CD4-positive, alpha-beta memory T cell (primary cell): Measurements from ENCODE around the gene OGFR. TPM values are rescaled to one million over a fixed set of nuclear protein-coding genes. Genes with fewer than 3 reads are reported as not detected.

Source experiments
- CTCF ChIA-PET: fragments of 350-600 bp; sonication (Branson Sonifier 250); formaldehyde crosslinking; loops from one replicate; lab custom pipeline; 2021; ENCODE audit warnings: inconsistent platforms; ENCODE audit not compliant: partially characterized antibody; lab: Charles Lee
- POLR2A ChIA-PET: fragments of 350-600 bp; sonication (Branson Sonifier 250); formaldehyde crosslinking; loops from one replicate; lab custom pipeline; 2021; ENCODE audit not compliant: partially characterized antibody; lab: Charles Lee
- DNase-seq, 5 donors: peaks; one replicate each; pipeline versions ENCODE4 v3.0.0 to v3.0.0-alpha.2; 2020 to 2022; ENCODE audit warnings: mixed read lengths in 1 of 5
- H3K27ac ChIP-seq: one replicate; pipeline ENCODE4 v1.7.0; 2013; ENCODE audit warnings: low read depth, low read length
- H3K27me3 ChIP-seq: 2 replicates; pipeline ENCODE4 v1.7.0; 2013; ENCODE audit warnings: mild to moderate bottlenecking, low read length, moderate library complexity; ENCODE audit not compliant: insufficient read depth
- H3K36me3 ChIP-seq: 2 replicates; pipeline ENCODE4 v1.7.0; 2013; ENCODE audit warnings: mild to moderate bottlenecking, low read length, moderate library complexity; ENCODE audit not compliant: insufficient read depth
- H3K4me1 ChIP-seq: 2 replicates; pipeline ENCODE4 v1.7.0; 2013; ENCODE audit warnings: mild to moderate bottlenecking, low read length, moderate library complexity; ENCODE audit not compliant: insufficient read depth
- H3K4me3 ChIP-seq, 2 donors: one replicate each; pipeline ENCODE4 v1.7.0; 2013; ENCODE audit warnings: low read length in 2 of 2, mild to moderate bottlenecking in 1 of 2
- H3K9me3 ChIP-seq, 2 donors: one replicate each; pipeline ENCODE4 v1.7.0; 2013; ENCODE audit warnings: low read length in 2 of 2, control low read depth in 1 of 2; ENCODE audit not compliant: control insufficient read depth in 1 of 2
- H3K27ac Mint-ChIP-seq, 7 donors: one replicate each; pipeline ENCODE4 v1.8.0; 2020 to 2021; ENCODE audit warnings: mixed read lengths in 7 of 7, mild to moderate bottlenecking in 6 of 7, inconsistent platforms in 3 of 7, moderate library complexity in 3 of 7
- H3K27me3 Mint-ChIP-seq, 2 donors: one replicate each; pipeline ENCODE4 v1.8.0; 2020 to 2021; ENCODE audit warnings: mixed read lengths in 2 of 2
- H3K36me3 Mint-ChIP-seq, 2 donors: one replicate each; pipeline ENCODE4 v1.8.0; 2020 to 2021; ENCODE audit warnings: mixed read lengths in 2 of 2, inconsistent platforms in 1 of 2, mild to moderate bottlenecking in 1 of 2
- H3K4me1 Mint-ChIP-seq, 4 donors: one replicate each; pipeline ENCODE4 v1.8.0; 2020 to 2021; ENCODE audit warnings: mixed read lengths in 4 of 4, mild to moderate bottlenecking in 1 of 4
- H3K4me3 Mint-ChIP-seq, 8 donors: one replicate each; pipeline ENCODE4 v1.8.0; 2020 to 2021; ENCODE audit warnings: mixed read lengths in 8 of 8, mild to moderate bottlenecking in 7 of 8, moderate library complexity in 6 of 8, inconsistent platforms in 3 of 8
- H3K9me3 Mint-ChIP-seq, 8 donors: one replicate each; pipeline ENCODE4 v1.8.0; 2020 to 2021; ENCODE audit warnings: mixed read lengths in 8 of 8, mild to moderate bottlenecking in 5 of 8, inconsistent platforms in 3 of 8, moderate library complexity in 1 of 8
- intact Hi-C: fragments of 100-400 bp; cut with micrococcal nuclease; formaldehyde crosslinking; loops from one replicate; pipeline ENCODE4 v1.15.1; 2023
- polyA plus RNA-seq, 2 donors: library from polyadenylated mRNA; unstranded; fragments of 300-500 nt; fragmentation: Illumina TruSeq; gene quantifications; one replicate each; pipeline ENCODE4 v1.2.3, GENCODE V29; 2021
- total RNA-seq, 2 experiments: library from RNA; stranded (reverse); gene quantifications; one replicate each; pipeline ENCODE4 v1.2.3, GENCODE V29; 2021

Gene OGFR
- total and polyA plus RNA-seq, 4 experiments from 2014 or later, result 13.8 to 75.9 (median 69.4) TPM

DNA sequence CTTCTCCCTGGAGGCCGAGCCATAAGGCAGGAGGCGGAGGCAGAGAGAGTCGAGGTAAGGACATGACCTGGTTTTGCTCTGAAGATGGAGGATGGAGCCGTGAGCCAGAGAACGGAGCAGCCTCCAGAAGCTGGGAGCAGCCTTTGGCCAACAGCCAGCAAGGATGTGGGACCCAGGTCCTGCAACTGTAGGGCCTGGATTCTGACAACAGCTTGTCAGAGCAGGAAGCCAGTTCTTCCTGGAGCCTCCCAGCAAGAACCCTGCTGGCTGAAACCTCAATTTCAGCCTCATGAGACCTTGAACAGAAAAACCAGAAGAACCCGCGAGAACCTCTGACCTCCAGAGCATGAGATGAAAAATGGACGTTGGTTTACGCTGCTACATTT lies 21.7 kb upstream of the OGFR start:
- peaks cover 0 to 14% (median 9%) of the 10 kb centered on the region in 4 donors for H3K4me1 Mint-ChIP-seq
- H3K36me3 Mint-ChIP-seq, result no peaks in the 10 kb centered on the region
- no peak overlapping the region for H3K4me3 Mint-ChIP-seq
- H3K4me3 ChIP-seq, result no peak overlapping the region
- H3K36me3 ChIP-seq, result no peaks in the 10 kb centered on the region
- no peak overlapping the region for H3K27ac ChIP-seq
- peak in 1 of 5 donors; percentile 5 for DNase-seq
- no peaks in the 10 kb centered on the region for H3K27me3 Mint-ChIP-seq
- peak overlapping the region in 1 of 7 donors; percentile 17 for H3K27ac Mint-ChIP-seq
- no peaks in the 10 kb centered on the region for H3K4me1 ChIP-seq
- CTCF ChIA-PET, result interaction anchor here (0.8 kb wide), 1 partner anchor 8 kb away, joined by 4 read pairs; no protein-coding TSS in a partner anchor
- H3K9me3 ChIP-seq, result no peaks in the 10 kb centered on the region
- H3K27me3 ChIP-seq, result no peaks in the 10 kb centered on the region
- POLR2A ChIA-PET, result interaction anchor here (1.7 kb wide), 1 partner anchor 12 kb away, joined by 8 read pairs; no protein-coding TSS in a partner anchor
- H3K9me3 Mint-ChIP-seq, result no peaks in the 10 kb centered on the region
- intact Hi-C loops, result no loop called here

DNA sequence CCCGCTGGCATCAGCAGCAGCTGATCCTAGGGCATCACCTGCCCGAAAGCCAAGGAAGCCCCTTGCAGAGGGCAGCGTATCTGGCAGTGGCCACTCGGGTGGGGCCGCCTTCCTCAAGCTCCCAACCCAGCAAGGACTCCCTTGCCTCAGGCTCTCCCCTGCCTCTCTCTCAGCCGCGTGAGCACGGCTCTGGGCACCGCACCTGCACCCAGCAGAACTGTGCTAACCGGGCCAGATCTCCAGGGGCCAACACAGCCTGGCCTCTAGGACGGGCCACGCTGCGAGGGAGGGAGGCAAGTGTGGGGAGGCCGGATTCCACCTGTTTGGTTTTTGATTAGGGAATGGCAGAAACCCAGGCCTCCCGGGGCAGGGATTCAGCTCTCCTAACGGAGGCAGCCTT lies 20.1 kb upstream of the OGFR start:
- Histone ChIP-seq H3K9me3 (no peaks in the 10 kb centered on the region), H3K4me1 (no peaks in the 10 kb centered on the region), H3K4me3 (no peak overlapping the region), H3K36me3 (no peaks in the 10 kb centered on the region), H3K27ac (no peak overlapping the region), H3K27me3 (no peaks in the 10 kb centered on the region)
- intact Hi-C loops, result no loop called here
- Mint-ChIP-seq H3K36me3 (no peaks in the 10 kb centered on the region), H3K27me3 (no peaks in the 10 kb centered on the region), H3K4me1 (peaks cover 0 to 5% (median 4%) of the 10 kb centered on the region in 4 donors), H3K9me3 (no peaks in the 10 kb centered on the region), H3K4me3 (no peak overlapping the region), H3K27ac (no peak overlapping the region)
- CTCF ChIA-PET, result no interaction called here
- POLR2A ChIA-PET, result no interaction called here
- DNase-seq, result peak in 1 of 5 donors; percentile 20

DNA sequence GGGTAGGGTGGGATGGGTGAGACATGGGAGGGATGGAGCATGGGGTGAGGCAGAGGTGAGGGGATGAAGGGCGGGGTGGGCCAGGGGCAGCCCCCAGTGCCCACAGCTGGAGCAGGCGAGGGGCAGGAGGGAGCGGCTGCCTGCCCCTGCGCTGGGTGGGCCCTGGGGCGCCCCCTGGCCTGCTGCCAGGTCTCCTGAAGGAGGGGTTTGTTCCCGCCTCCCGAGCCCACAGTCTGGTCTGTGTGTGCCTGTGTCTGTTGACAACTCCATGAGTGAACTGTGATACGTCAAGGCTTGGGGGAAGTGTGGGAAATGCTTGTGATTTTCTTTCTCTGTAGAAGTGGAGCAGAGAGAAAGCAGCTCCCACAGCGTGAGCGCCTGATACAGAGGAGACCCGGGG lies 19.2 kb upstream of the OGFR start:
- POLR2A ChIA-PET, result interaction anchor here (1.3 kb wide), 1 partner anchor 9 kb away, joined by 4 read pairs; no protein-coding TSS in a partner anchor
- no peaks in the 10 kb centered on the region for H3K9me3 Mint-ChIP-seq
- DNase-seq, result peak in 1 of 5 donors; percentile 12
- CTCF ChIA-PET, result no interaction called here
- H3K36me3 Mint-ChIP-seq, result no peaks in the 10 kb centered on the region
- Histone ChIP-seq H3K9me3 (no peaks in the 10 kb centered on the region), H3K4me1 (no peaks in the 10 kb centered on the region), H3K4me3 (no peak overlapping the region), H3K36me3 (no peaks in the 10 kb centered on the region), H3K27me3 (no peaks in the 10 kb centered on the region), H3K27ac (no peak overlapping the region)
- H3K4me1 Mint-ChIP-seq, result peaks cover 0 to 5% (median 4%) of the 10 kb centered on the region in 4 donors
- intact Hi-C loops, result no loop called here
- no peak overlapping the region for H3K4me3 Mint-ChIP-seq
- peak overlapping the region in 1 of 7 donors; percentile 36 for H3K27ac Mint-ChIP-seq
- no peaks in the 10 kb centered on the region for H3K27me3 Mint-ChIP-seq

DNA sequence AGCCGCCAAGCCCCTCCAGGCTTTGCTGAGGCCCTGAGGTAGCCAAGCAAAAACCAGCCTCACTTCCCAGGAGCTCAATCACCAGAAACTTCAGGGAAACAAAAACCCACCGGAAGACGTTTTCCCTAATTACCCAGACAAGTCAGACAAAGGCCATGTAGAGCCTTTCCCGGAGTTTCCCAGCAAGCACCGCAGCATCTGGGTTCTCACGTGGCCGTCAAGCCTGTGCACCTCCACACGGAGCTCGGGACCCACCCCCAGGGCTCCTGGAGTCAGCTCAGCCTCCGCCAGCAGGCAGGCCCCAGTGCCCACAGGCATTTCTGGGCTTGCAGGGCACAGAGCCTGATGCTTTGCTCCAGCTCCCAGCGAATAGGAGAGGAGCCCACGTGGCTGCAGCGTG lies 18.5 kb upstream of the OGFR start:
- no peaks in the 10 kb centered on the region for H3K36me3 ChIP-seq
- no peak overlapping the region for H3K27ac ChIP-seq
- H3K4me1 ChIP-seq, result peaks cover under 1% of the 10 kb centered on the region
- H3K4me3 ChIP-seq, result no peak overlapping the region
- Mint-ChIP-seq H3K27ac (no peak overlapping the region), H3K4me1 (peaks cover 0 to 5% (median 5%) of the 10 kb centered on the region in 4 donors), H3K27me3 (no peaks in the 10 kb centered on the region), H3K9me3 (no peaks in the 10 kb centered on the region), H3K36me3 (no peaks in the 10 kb centered on the region), H3K4me3 (no peak overlapping the region)
- intact Hi-C loops, result no loop called here
- CTCF ChIA-PET, result no interaction called here
- DNase-seq, result peak in 1 of 5 donors; percentile 1
- H3K9me3 ChIP-seq, result no peaks in the 10 kb centered on the region
- no peaks in the 10 kb centered on the region for H3K27me3 ChIP-seq
- POLR2A ChIA-PET, result interaction anchor here (1.2 to 1.3 kb wide), 2 partner anchors 8 to 45 kb away, joined by 3 to 4 read pairs; no protein-coding TSS in a partner anchor

DNA sequence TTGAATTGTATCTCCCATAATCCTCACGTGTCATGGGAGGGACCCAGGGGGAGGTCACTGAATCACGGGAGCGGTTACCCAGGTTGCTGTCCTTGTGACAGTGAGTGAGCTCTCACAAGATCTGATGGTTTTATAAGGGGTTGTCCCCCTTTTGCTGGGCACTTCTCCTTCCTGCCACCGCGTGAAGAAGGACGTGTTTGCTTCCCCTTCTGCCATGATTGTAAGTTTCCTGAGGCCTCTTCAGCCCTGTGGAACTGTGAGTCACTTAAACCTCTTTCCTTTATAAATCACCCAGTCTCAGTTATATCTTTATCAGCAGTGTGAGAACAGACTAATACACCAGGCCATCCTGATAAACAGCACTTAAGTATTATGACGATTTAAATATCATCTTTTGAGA lies 17.3 kb upstream of the OGFR start:
- DNase-seq, result no peak
- intact Hi-C loops, result no loop called here
- Mint-ChIP-seq H3K4me3 (no peak overlapping the region), H3K27ac (peak overlapping the region in 1 of 7 donors; percentile 69), H3K4me1 (peaks cover 0 to 13% (median 10%) of the 10 kb centered on the region in 4 donors), H3K36me3 (no peaks in the 10 kb centered on the region), H3K27me3 (no peaks in the 10 kb centered on the region), H3K9me3 (no peaks in the 10 kb centered on the region)
- Histone ChIP-seq H3K27ac (no peak overlapping the region), H3K4me1 (peaks cover 6% of the 10 kb centered on the region), H3K27me3 (no peaks in the 10 kb centered on the region), H3K9me3 (no peaks in the 10 kb centered on the region), H3K4me3 (no peak overlapping the region), H3K36me3 (no peaks in the 10 kb centered on the region)
- ChIA-PET POLR2A (no interaction called here), CTCF (interaction anchor here (1.8 kb wide), 1 partner anchor 21 kb away, joined by 8 read pairs; no protein-coding TSS in a partner anchor)

DNA sequence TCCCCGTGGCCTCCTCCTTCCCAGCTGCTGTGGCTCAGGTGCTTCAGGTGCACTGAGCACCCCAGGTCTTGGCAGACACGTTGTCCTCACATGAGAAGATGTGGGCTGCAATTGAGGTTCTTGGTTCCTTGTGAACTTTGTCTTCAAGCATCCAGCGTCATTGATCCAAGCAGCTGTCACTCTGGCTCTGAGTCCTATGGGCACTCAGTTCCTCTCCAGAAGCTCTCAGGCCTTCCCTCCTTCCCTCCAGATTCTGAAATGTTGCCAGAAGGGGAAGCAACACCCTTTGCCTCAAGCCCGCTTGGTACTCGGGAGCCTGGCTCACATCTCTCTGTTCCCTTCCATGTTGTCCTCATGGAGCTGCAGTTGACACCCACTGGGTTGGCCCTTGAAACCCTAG lies 16.8 kb upstream of the OGFR start:
- ChIA-PET POLR2A (interaction anchor here (2.2 kb wide), 1 partner anchor 47 kb away, joined by 8 read pairs; no protein-coding TSS in a partner anchor), CTCF (interaction anchor here (1.3 to 1.8 kb wide), 2 partner anchors 20 to 118 kb away, joined by 4 to 8 read pairs; no protein-coding TSS in a partner anchor)
- peak overlapping the region in 3 of 7 donors; percentile 53 to 68 (median 58) for H3K27ac Mint-ChIP-seq
- H3K9me3 Mint-ChIP-seq, result no peaks in the 10 kb centered on the region
- no peak for DNase-seq
- no peaks in the 10 kb centered on the region for H3K9me3 ChIP-seq
- no peak overlapping the region for H3K27ac ChIP-seq
- intact Hi-C loops, result no loop called here
- H3K36me3 Mint-ChIP-seq, result no peaks in the 10 kb centered on the region
- no peak overlapping the region for H3K4me3 ChIP-seq
- H3K4me1 Mint-ChIP-seq, result peaks cover 0 to 14% (median 7%) of the 10 kb centered on the region in 4 donors
- H3K36me3 ChIP-seq, result no peaks in the 10 kb centered on the region
- no peak overlapping the region for H3K4me3 Mint-ChIP-seq
- H3K27me3 Mint-ChIP-seq, result no peaks in the 10 kb centered on the region
- H3K4me1 ChIP-seq, result peaks cover 6% of the 10 kb centered on the region
- no peaks in the 10 kb centered on the region for H3K27me3 ChIP-seq

DNA sequence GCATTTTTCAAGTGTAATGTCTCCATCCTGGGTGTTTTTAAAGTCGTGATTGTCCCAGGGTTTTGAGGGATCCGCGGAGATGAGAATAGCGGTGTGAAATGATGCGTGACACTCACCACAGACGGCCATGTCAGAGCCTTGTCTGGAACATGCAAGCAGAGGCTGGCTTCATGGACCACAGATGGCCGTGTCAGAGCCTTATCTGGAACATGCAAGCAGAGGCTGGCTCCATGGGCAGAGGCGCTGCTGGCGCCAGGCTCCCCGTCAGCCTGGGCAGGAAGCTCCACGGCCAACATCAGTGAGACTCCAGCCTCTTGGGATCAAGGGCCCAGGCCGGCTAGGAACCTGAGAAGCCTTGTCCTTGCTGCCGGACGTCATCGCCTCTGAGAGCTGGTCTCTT lies 16.0 kb upstream of the OGFR start:
- Mint-ChIP-seq H3K4me3 (no peak overlapping the region), H3K4me1 (peaks cover 2 to 22% (median 10%) of the 10 kb centered on the region in 4 donors), H3K36me3 (no peaks in the 10 kb centered on the region), H3K27me3 (no peaks in the 10 kb centered on the region), H3K9me3 (no peaks in the 10 kb centered on the region), H3K27ac (peak overlapping the region in 1 of 7 donors; percentile 12)
- DNase-seq, result peak in 1 of 5 donors; percentile 4
- intact Hi-C loops, result no loop called here
- no peak overlapping the region for H3K27ac ChIP-seq
- H3K4me3 ChIP-seq, result no peak overlapping the region
- no peaks in the 10 kb centered on the region for H3K36me3 ChIP-seq
- CTCF ChIA-PET, result interaction anchor here (1.3 to 1.8 kb wide), 3 partner anchors 9 to 119 kb away, joined by 4 to 8 read pairs (median 6); no protein-coding TSS in a partner anchor
- no peaks in the 10 kb centered on the region for H3K9me3 ChIP-seq
- no peaks in the 10 kb centered on the region for H3K27me3 ChIP-seq
- POLR2A ChIA-PET, result interaction anchor here (0.7 to 2.2 kb wide), 2 partner anchors 48 to 206 kb away, joined by 4 to 8 read pairs; no protein-coding TSS in a partner anchor
- H3K4me1 ChIP-seq, result peaks cover 13% of the 10 kb centered on the region
